Fibroblast of lung (primary cell): ENCODE measurements around the gene TTC21B. TPM values are rescaled to one million over a fixed set of nuclear protein-coding genes. Genes with fewer than 3 reads are reported as not detected.

Source experiments
- DNase-seq, 2 donors: peaks; one replicate each; pipeline versions ENCODE4 v3.0.0 to v3.0.0-alpha.2; 2010; ENCODE audit warnings: low read depth in 2 of 2
- H2AFZ ChIP-seq: 2 replicates; pipeline ENCODE4 v1.5.1; 2012; ENCODE audit warnings: low read length, control low read depth, inconsistent platforms
- H3K27ac ChIP-seq: 2 replicates; pipeline ENCODE4 v1.5.1; 2011; ENCODE audit warnings: low read length, control low read depth; ENCODE audit not compliant: insufficient read depth
- H3K27me3 ChIP-seq: 2 replicates; pipeline ENCODE4 v1.5.1; 2011; ENCODE audit warnings: mild to moderate bottlenecking, low read length; ENCODE audit not compliant: control insufficient read depth, insufficient read depth
- H3K36me3 ChIP-seq: 2 replicates; pipeline ENCODE4 v1.5.1; 2011; ENCODE audit warnings: low read length; ENCODE audit not compliant: control insufficient read depth, insufficient read depth
- H3K4me1 ChIP-seq: 2 replicates; pipeline ENCODE4 v1.5.1; 2011; ENCODE audit warnings: low read length; ENCODE audit not compliant: control insufficient read depth, insufficient read depth; ENCODE audit errors: extremely low read depth
- H3K4me2 ChIP-seq: 2 replicates; pipeline ENCODE4 v1.5.1; 2011; ENCODE audit warnings: low read length, control low read depth; ENCODE audit not compliant: insufficient read depth; ENCODE audit errors: extremely low read depth
- H3K4me3 ChIP-seq, 4 experiments: fragments of 200-600 bp in 1 of 4; sonication (generic) in 1 of 4; replicated peaks in 1 of 4; 2 replicates each; pipeline ENCODE4 v1.5.1; 2011 to 2016; ENCODE audit warnings: low read length in 4 of 4, low read depth in 3 of 4, mild to moderate bottlenecking in 3 of 4, control low read depth in 2 of 4, inconsistent platforms in 1 of 4, mixed read lengths in 1 of 4; ENCODE audit not compliant: insufficient read depth in 1 of 4; ENCODE audit errors: control extremely low read depth in 1 of 4
- H3K79me2 ChIP-seq: 2 replicates; pipeline ENCODE4 v1.5.1; 2012; ENCODE audit warnings: mild to moderate bottlenecking, low read length, inconsistent platforms; ENCODE audit not compliant: control insufficient read depth, insufficient read depth
- H3K9ac ChIP-seq: 2 replicates; pipeline ENCODE4 v1.5.1; 2011; ENCODE audit warnings: mild to moderate bottlenecking, low read length, control low read depth; ENCODE audit not compliant: insufficient read depth
- H3K9me3 ChIP-seq: 2 replicates; pipeline ENCODE4 v1.5.1; 2012; ENCODE audit warnings: low read depth, low read length; ENCODE audit not compliant: control insufficient read depth, insufficient read depth
- H4K20me1 ChIP-seq: 2 replicates; pipeline ENCODE4 v1.5.1; 2011; ENCODE audit warnings: low read length; ENCODE audit not compliant: control insufficient read depth, insufficient read depth; ENCODE audit errors: extremely low read depth
- EZH2 ChIP-seq: IDR thresholded peaks from 2 replicates; pipeline ENCODE4 v1.5.1; 2012; ENCODE audit warnings: low read length, control low read depth, mild to moderate bottlenecking; ENCODE audit errors: missing control alignments
- polyA minus RNA-seq: library from RNA; depleted of rRNA, polyadenylated mRNA; stranded (reverse); fragments of >200 nt; gene quantifications from 2 replicates; pipeline ENCODE4 v1.2.3, GENCODE V29; 2011; ENCODE audit warnings: low replicate concordance
- polyA plus RNA-seq, 2 donors: library from polyadenylated mRNA; depleted of rRNA in 1 of 2; stranded (reverse) in 1 of 2; unstranded in 1 of 2; fragments of >200 nt; gene quantifications; 2 replicates each; pipeline ENCODE4 v1.2.1, GENCODE V29; 2011 to 2012; ENCODE audit warnings: missing spikeins in 1 of 2
- total RNA-seq: library from RNA; depleted of rRNA; stranded (reverse); fragments of >200 nt; gene quantifications from 2 replicates; pipeline ENCODE4 v1.2.1, GENCODE V29; 2014
- TF ChIP-seq, protein P1 (sequence below), 2 donors: IDR thresholded peaks in 1 of 2; conservative IDR thresholded peaks in 1 of 2; 1 replicate in 1 of 2; 2 replicates in 1 of 2; pipeline ENCODE4 v1.5.1; 2011 to 2012; ENCODE audit warnings: low read length in 2 of 2, control low read depth in 1 of 2, inconsistent platforms in 1 of 2, low read depth in 1 of 2, mild to moderate bottlenecking in 1 of 2

The TTC21B gene
- total RNA-seq (28.6 and 29.5 TPM in 2 replicates), polyA plus RNA-seq (6.3 and 7.3 TPM in 2 replicates), polyA minus RNA-seq (0.59 and 9.6 TPM in 2 replicates)
- 3.6 and 5.2 TPM in 2 replicates for polyA plus RNA-seq (2012)

DNA sequence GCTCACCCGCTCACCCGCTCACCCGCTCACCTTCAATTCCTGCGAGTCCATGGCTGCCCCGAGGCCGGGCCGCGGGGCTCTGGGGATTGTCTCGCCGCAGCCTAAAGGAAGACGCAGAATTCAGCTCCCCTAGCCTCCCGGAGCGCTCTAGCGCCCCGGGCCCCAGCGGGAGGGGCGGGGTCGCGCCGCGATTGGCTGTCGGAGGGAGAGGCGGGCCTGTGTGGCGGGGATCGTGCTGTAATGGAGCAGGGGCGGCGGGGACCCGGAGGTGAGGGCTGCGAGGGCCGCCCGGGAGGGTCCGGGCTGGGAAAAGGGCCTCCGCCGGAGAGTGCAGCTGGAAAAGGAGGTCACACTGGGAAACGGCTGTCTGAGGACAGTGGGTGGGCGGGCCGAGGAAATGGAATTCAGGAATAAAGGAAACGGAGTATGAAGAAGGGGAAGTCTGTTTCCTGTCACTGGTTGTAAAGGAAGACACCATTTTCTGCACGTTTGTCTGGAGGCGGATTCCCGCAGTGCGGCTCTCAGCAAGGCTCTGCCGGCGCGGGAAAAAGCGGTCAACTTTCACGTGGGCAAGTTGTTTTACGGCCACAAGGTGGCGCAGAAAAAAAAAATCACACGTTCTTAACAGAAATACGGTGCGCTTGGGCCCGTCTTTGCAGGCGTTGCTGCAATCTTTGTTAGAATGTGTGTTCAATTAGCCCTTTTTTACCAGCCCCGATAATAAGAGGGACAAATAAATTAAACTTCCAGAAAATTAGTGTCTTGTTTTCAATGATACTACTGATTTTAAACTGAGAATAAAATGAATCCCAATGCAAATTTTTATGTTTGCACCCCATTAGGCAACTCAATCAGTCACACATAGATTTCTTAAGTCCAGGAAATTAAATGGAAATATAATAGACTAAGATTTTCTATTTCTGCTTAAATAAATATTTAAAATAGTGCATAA, at the start of gene TTC21B:
Gene TTC21B (minus strand): TSS at position 122 of the 952 bp plus-strand sequence. CDS start 71 bp downstream, at position 51.
- DNase-seq, result peak; percentile 95 to 96
- no peaks in the 10 kb centered on the region for H3K9me3 ChIP-seq
- TF ChIP-seq, protein P1, sequence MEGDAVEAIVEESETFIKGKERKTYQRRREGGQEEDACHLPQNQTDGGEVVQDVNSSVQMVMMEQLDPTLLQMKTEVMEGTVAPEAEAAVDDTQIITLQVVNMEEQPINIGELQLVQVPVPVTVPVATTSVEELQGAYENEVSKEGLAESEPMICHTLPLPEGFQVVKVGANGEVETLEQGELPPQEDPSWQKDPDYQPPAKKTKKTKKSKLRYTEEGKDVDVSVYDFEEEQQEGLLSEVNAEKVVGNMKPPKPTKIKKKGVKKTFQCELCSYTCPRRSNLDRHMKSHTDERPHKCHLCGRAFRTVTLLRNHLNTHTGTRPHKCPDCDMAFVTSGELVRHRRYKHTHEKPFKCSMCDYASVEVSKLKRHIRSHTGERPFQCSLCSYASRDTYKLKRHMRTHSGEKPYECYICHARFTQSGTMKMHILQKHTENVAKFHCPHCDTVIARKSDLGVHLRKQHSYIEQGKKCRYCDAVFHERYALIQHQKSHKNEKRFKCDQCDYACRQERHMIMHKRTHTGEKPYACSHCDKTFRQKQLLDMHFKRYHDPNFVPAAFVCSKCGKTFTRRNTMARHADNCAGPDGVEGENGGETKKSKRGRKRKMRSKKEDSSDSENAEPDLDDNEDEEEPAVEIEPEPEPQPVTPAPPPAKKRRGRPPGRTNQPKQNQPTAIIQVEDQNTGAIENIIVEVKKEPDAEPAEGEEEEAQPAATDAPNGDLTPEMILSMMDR (conservative IDR thresholded peaks at IDR 0.05 in 1 of 2, IDR thresholded peaks at IDR 0.05 in 1 of 2; ENCODE audit: low read depth in 1 of 2, low read length in 2 of 2), result peak; percentile 59 to 76
- no peak for TF ChIP-seq EZH2
- peak within 1 kb of the TSS; percentile 75 for H3K9ac ChIP-seq
- H3K4me2 ChIP-seq, result peak within 1 kb of the TSS; percentile 78
- H3K79me2 ChIP-seq, result peaks cover 25% of the 10 kb centered on the region
- no peaks in the 10 kb centered on the region for H3K4me1 ChIP-seq
- no peaks in the 10 kb centered on the region for H3K27me3 ChIP-seq
- peak within 1 kb of the TSS; percentile 70 to 88 (median 81) for H3K4me3 ChIP-seq
- H3K36me3 ChIP-seq, result no peaks in the 10 kb centered on the region
- no peaks in the 10 kb centered on the region for H4K20me1 ChIP-seq
- H3K27ac ChIP-seq, result peak within 1 kb of the TSS; percentile 54
- H2AFZ ChIP-seq, result peak within 1 kb of the TSS; percentile 93

DNA sequence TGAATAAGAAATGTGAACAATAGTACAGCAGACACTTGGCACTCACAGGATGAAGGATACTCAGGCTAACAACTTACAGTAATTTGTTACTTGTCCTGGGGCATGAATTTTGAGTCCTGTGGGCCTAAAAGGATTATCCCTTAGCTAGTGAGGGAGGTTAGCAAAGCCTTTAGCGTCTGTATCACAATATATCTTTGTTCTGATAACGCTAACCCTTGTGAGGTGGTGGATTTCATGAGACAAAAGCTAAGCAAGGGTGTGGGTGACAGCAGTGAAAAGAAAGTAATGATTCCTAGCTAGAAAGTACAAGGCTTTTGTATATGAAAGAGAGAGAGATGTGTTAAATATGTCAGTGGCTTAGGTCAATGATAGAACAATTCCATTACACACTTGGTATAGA, 46.8 kb upstream of the TTC21B start:
- Histone ChIP-seq H3K9ac (no peak overlapping the region), H3K4me3 (no peak overlapping the region), H3K27me3 (no peaks in the 10 kb centered on the region), H3K27ac (no peak overlapping the region), H2AFZ (no peak overlapping the region), H3K9me3 (no peaks in the 10 kb centered on the region), H3K36me3 (no peaks in the 10 kb centered on the region), H4K20me1 (no peaks in the 10 kb centered on the region), H3K4me2 (no peak overlapping the region), H3K4me1 (no peaks in the 10 kb centered on the region), H3K79me2 (no peaks in the 10 kb centered on the region)
- TF ChIP-seq, protein P1 (conservative IDR thresholded peaks at IDR 0.05 in 1 of 2, IDR thresholded peaks at IDR 0.05 in 1 of 2; ENCODE audit: low read depth in 1 of 2, low read length in 2 of 2), result no peak
- no peak for TF ChIP-seq EZH2
- no peak for DNase-seq

DNA sequence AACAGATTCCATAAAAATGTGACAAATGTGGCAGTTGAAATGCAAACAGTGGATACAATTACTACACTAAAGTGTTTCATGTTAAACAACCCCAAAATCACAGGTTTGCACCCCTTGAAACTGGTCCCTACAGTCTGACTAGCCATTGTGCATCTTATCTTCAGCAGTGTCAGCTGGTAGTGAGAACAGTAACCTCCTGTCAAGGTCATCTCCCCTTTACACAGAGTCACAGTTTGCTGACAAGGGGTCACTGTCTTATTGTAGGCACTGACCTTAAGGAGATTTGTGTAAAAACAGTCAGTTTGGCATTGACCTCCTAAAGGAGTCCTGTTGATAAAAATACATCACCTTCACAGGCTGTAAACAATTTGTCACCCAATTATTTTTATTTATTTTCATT, 37.3 kb upstream of the TTC21B start:
- TF ChIP-seq EZH2, result no peak
- TF ChIP-seq, protein P1 (conservative IDR thresholded peaks at IDR 0.05 in 1 of 2, IDR thresholded peaks at IDR 0.05 in 1 of 2; ENCODE audit: low read depth in 1 of 2, low read length in 2 of 2), result no peak
- Histone ChIP-seq H3K36me3 (no peaks in the 10 kb centered on the region), H3K9ac (no peak overlapping the region), H3K79me2 (no peaks in the 10 kb centered on the region), H4K20me1 (no peaks in the 10 kb centered on the region), H3K9me3 (no peaks in the 10 kb centered on the region), H3K4me2 (no peak overlapping the region), H2AFZ (no peak overlapping the region), H3K27ac (no peak overlapping the region), H3K4me3 (no peak overlapping the region), H3K27me3 (no peaks in the 10 kb centered on the region), H3K4me1 (no peaks in the 10 kb centered on the region)
- no peak for DNase-seq
